ENCODE data around the gene CD83. TPM values are rescaled to one million over a fixed set of nuclear protein-coding genes. Genes with fewer than 3 reads are reported as not detected.

Gene CD83
- total RNA-seq, 1 experiment from 2014 or later, result 1.0 TPM

GRCh38 chr6:14095437-14095836 lies 22.1 kb upstream of the CD83 start:
- no peaks in the 10 kb centered on the region for H3K36me3 ChIP-seq (ENCODE audit: control insufficient read depth, insufficient read depth, low read length)
- Mint-ChIP-seq H3K27me3 (ENCODE audit: insufficient read depth, unreplicated experiment) (peaks cover 1% of the 10 kb centered on the region), H3K4me3 (ENCODE audit: unreplicated experiment) (no peak overlapping the region), H3K9me3 (ENCODE audit: unreplicated experiment) (peaks cover 10% of the 10 kb centered on the region), H3K4me1 (ENCODE audit: low read depth, unreplicated experiment) (no peaks in the 10 kb centered on the region), H3K27ac (ENCODE audit: unreplicated experiment) (no peak overlapping the region), H3K36me3 (ENCODE audit: insufficient read depth, unreplicated experiment) (no peaks in the 10 kb centered on the region)
- TF ChIP-seq CTCF (IDR thresholded peaks at IDR 0.05; ENCODE audit: insufficient read depth in 1 of 2, low read depth in 1 of 2, low read length in 1 of 2, severe bottlenecking in 1 of 2, unreplicated experiment in 1 of 2), result no peak
- intact Hi-C loops (cut with micrococcal nuclease; ENCODE audit: unreplicated experiment), result no loop called here
- no TSS peak for BruUV-seq (replicated peaks)
- no peaks in the 10 kb centered on the region for H3K4me1 ChIP-seq
- H3K4me3 ChIP-seq (ENCODE audit: low read depth, low read length), result no peak overlapping the region
- CTCF ChIA-PET, result interaction anchor here (1.0 kb wide), 1 partner anchor 49 kb away, joined by 3 read pairs; no protein-coding TSS in a partner anchor
- no peak for DNase-seq
- no peaks in the 10 kb centered on the region for H3K27me3 ChIP-seq (replicated peaks; ENCODE audit: control insufficient read depth, insufficient read depth, low read length)
- POLR2A ChIA-PET, result no interaction called here
- H3K9me3 ChIP-seq, result no peaks in the 10 kb centered on the region

- H3K4me3 ChIP-seq (ENCODE audit: low read depth, low read length), result no peak overlapping the region
- BruUV-seq (replicated peaks), result no TSS peak
- Mint-ChIP-seq H3K4me1 (ENCODE audit: low read depth, unreplicated experiment) (no peaks in the 10 kb centered on the region), H3K9me3 (ENCODE audit: unreplicated experiment) (no peaks in the 10 kb centered on the region), H3K4me3 (ENCODE audit: unreplicated experiment) (no peak overlapping the region), H3K27me3 (ENCODE audit: insufficient read depth, unreplicated experiment) (peaks cover 6% of the 10 kb centered on the region), H3K36me3 (ENCODE audit: insufficient read depth, unreplicated experiment) (no peaks in the 10 kb centered on the region), H3K27ac (ENCODE audit: unreplicated experiment) (no peak overlapping the region)
- no peak for DNase-seq
- no peaks in the 10 kb centered on the region for H3K36me3 ChIP-seq (ENCODE audit: control insufficient read depth, insufficient read depth, low read length)
- CTCF ChIA-PET, result no interaction called here
- POLR2A ChIA-PET, result no interaction called here
- intact Hi-C loops (cut with micrococcal nuclease; ENCODE audit: unreplicated experiment), result no loop called here
- H3K9me3 ChIP-seq, result no peaks in the 10 kb centered on the region
- H3K4me1 ChIP-seq, result no peaks in the 10 kb centered on the region
- no peaks in the 10 kb centered on the region for H3K27me3 ChIP-seq (replicated peaks; ENCODE audit: control insufficient read depth, insufficient read depth, low read length)
- TF ChIP-seq CTCF (IDR thresholded peaks at IDR 0.05; ENCODE audit: insufficient read depth in 1 of 2, low read depth in 1 of 2, low read length in 1 of 2, severe bottlenecking in 1 of 2, unreplicated experiment in 1 of 2), result no peak
Measured at GRCh38 chr6:14100138-14100537, 17.4 kb upstream of the CD83 start.

GRCh38 chr6:14100966-14101365 lies 16.6 kb upstream of the CD83 start:
- Histone ChIP-seq H3K4me3 (ENCODE audit: low read depth, low read length) (no peak overlapping the region), H3K36me3 (ENCODE audit: control insufficient read depth, insufficient read depth, low read length) (no peaks in the 10 kb centered on the region), H3K27me3 (replicated peaks; ENCODE audit: control insufficient read depth, insufficient read depth, low read length) (no peaks in the 10 kb centered on the region), H3K4me1 (no peaks in the 10 kb centered on the region), H3K9me3 (no peaks in the 10 kb centered on the region)
- BruUV-seq (replicated peaks), result no TSS peak
- H3K4me1 Mint-ChIP-seq (ENCODE audit: low read depth, unreplicated experiment), result no peaks in the 10 kb centered on the region
- H3K27me3 Mint-ChIP-seq (ENCODE audit: insufficient read depth, unreplicated experiment), result peaks cover 6% of the 10 kb centered on the region
- ChIA-PET POLR2A (no interaction called here), CTCF (no interaction called here)
- no peaks in the 10 kb centered on the region for H3K36me3 Mint-ChIP-seq (ENCODE audit: insufficient read depth, unreplicated experiment)
- intact Hi-C loops (cut with micrococcal nuclease; ENCODE audit: unreplicated experiment), result no loop called here
- TF ChIP-seq CTCF (IDR thresholded peaks at IDR 0.05; ENCODE audit: insufficient read depth in 1 of 2, low read depth in 1 of 2, low read length in 1 of 2, severe bottlenecking in 1 of 2, unreplicated experiment in 1 of 2), result no peak
- H3K9me3 Mint-ChIP-seq (ENCODE audit: unreplicated experiment), result no peaks in the 10 kb centered on the region
- no peak overlapping the region for H3K4me3 Mint-ChIP-seq (ENCODE audit: unreplicated experiment)
- no peak overlapping the region for H3K27ac Mint-ChIP-seq (ENCODE audit: unreplicated experiment)
- no peak for DNase-seq

Data from Caco-2 (cell line).